ENCODE data around the gene TADA2B.

Gene TADA2B

GRCh38 chr4:7017446-7018048, 25.6 kb upstream of the TADA2B start:
- no peak for DNase-seq (ENCODE audit: low read depth)

GRCh38 chr4:7018281-7018680, 24.9 kb upstream of the TADA2B start:
- DNase-seq (ENCODE audit: low read depth): no peak

- DNase-seq (ENCODE audit: low read depth): no peak
These were observed 23.8 kb upstream of the TADA2B start for GRCh38 chr4:7019367-7019766.

- no peak for DNase-seq (ENCODE audit: low read depth)
These were observed 22.9 kb upstream of the TADA2B start for GRCh38 chr4:7020290-7020689.

- DNase-seq (ENCODE audit: low read depth): no peak
These were observed 22.3 kb upstream of the TADA2B start for GRCh38 chr4:7020856-7021255.

- DNase-seq (ENCODE audit: low read depth): no peak
These were observed 21.8 kb upstream of the TADA2B start for GRCh38 chr4:7021355-7021754.

- no peak for DNase-seq (ENCODE audit: low read depth)
These were observed 21.1 kb upstream of the TADA2B start for GRCh38 chr4:7021930-7022664.

GRCh38 chr4:7023486-7023885, 19.7 kb upstream of the TADA2B start:
- no peak for DNase-seq (ENCODE audit: low read depth)

GRCh38 chr4:7023901-7024300, 19.3 kb upstream of the TADA2B start:
- DNase-seq (ENCODE audit: low read depth): no peak

- no peak for DNase-seq (ENCODE audit: low read depth)
These were observed 18.8 kb upstream of the TADA2B start for GRCh38 chr4:7024336-7024890.

GRCh38 chr4:7025040-7025602, 18.1 kb upstream of the TADA2B start:
- DNase-seq (ENCODE audit: low read depth): no peak

- no peak for DNase-seq (ENCODE audit: low read depth)
These were observed 17.1 kb upstream of the TADA2B start for GRCh38 chr4:7026107-7026506.

GRCh38 chr4:7027284-7027683, 15.9 kb upstream of the TADA2B start:
- DNase-seq (ENCODE audit: low read depth): no peak

- DNase-seq (ENCODE audit: low read depth): no peak
These were observed 15.3 kb upstream of the TADA2B start for GRCh38 chr4:7027913-7028312.

GRCh38 chr4:7029212-7029611, 14.0 kb upstream of the TADA2B start:
- DNase-seq (ENCODE audit: low read depth): no peak

GRCh38 chr4:7029921-7030320, 13.3 kb upstream of the TADA2B start:
- no peak for DNase-seq (ENCODE audit: low read depth)

- no peak for DNase-seq (ENCODE audit: low read depth)
These were observed 12.3 kb upstream of the TADA2B start for GRCh38 chr4:7030856-7031255.

GRCh38 chr4:7031558-7032449, 11.4 kb upstream of the TADA2B start:
- no peak for DNase-seq (ENCODE audit: low read depth)

- DNase-seq (ENCODE audit: low read depth): no peak
These were observed 10.6 kb upstream of the TADA2B start for GRCh38 chr4:7032596-7032995.

GRCh38 chr4:7034262-7035081, 8.7 kb upstream of the TADA2B start:
- DNase-seq (ENCODE audit: low read depth): no peak

- no peak for DNase-seq (ENCODE audit: low read depth)
These were observed 5.7 kb upstream of the TADA2B start for GRCh38 chr4:7037425-7037824.

Measured in T follicular helper cell (primary cell).